NAMALWA (cell line): ENCODE measurements around the gene GLA.

ENCODE experiments used
- DNase-seq: peaks from one replicate; pipeline ENCODE4 v3.0.0-alpha.2; 2015; ENCODE audit warnings: low spot score

Gene GLA

DNA sequence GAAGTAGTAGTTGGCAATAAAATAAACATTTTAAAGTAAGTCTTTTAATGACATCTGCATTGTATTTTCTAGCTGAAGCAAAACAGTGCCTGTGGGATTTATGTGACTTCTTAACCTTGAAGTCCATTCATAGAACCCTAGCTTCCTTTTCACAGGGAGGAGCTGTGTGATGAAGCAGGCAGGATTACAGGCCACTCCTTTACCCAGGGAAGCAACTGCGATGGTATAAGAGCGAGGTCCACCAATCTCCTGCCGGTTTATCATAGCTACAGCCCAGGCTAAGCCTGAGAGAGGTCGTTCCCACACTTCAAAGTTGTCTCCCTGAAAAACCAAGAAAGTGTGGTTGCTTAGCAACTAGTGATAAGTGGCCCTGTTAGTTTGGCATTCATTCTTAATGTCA is 9.9 kb downstream of the GLA start:
- DNase-seq: no peak

DNA sequence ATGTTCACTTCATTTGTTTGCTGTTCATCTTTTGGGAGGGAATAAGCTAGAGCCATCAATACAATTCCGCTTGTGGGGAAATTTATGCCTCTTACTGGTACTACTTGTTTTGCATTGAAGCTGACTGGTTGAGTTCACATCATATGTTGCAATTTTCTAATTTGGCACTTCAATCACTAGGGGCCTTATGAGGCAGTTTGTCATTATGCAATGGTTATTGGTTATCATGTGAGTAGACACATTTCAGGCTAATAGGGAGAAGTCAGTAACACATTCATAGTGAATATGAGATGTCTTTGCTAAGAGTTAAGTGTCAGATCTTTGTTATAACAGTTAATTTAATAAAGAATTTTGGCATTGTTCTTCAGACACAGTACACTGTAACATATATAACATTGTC is 11.9 kb downstream of the GLA start:
- DNase-seq: no peak

GRCh38 chrX:101394372-101394771 is 13.4 kb downstream of the GLA start:
- DNase-seq: no peak

DNA sequence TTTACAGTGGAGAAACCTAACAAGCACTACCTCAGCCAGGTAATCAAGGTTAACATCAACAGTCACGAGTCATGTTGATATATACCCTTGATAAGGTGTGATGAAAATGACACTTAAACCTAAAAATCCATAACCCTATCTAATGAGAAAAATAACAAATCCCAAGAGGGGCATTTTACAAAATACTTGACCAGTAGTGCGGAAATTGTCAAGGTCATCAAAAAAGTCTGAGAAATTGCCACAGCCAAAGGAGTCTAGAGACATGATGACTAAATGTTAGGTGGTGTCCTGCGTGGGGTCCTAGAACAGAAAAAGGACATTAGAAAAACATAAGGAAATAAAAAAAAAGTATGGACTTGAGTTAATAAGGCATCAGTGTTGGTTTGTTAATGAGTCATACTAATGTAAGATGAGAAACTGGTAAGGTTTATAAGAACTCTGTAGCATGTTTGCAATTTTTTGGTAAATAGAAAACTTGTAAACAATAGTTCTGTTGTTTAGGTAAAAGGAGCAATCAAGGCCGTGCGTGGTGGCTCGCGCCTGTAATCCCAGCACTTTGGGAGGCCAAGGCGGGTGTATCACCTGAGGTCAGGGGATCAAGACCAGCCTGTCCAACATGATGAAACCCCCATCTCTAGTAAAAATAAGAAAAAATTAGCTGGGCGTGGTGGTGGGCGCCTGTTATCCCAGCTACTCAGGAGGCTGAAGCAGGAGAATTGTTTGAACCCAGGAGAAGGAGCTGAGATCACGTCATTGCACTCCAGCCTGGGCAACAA is 14.0 kb downstream of the GLA start:
- no peak for DNase-seq

DNA sequence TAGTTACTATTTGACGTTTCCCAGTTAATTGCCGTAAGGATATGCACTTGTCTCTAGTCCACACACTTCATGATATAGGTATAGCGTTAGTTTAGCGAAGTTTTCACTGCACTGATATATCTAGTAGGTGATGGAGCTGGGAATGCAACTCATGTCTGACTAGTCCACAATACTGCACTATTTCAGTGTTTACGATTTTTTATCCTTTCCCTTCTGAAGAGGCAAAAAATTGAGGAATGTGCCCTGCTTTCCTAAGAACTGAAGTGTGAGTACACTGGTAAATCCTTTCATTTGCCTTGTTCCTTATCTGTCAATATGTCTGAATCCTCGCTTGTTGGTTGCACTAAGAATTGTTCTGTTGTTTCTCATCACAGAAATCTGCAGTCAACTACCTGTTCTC is 15.9 kb downstream of the GLA start:
- DNase-seq: no peak

GRCh38 chrX:101390664-101391525 is 16.8 kb downstream of the GLA start, which contains the start of gene RPL36A:
TSS of gene RPL36A (plus strand) at chrX:101391011. CDS start at chrX:101391044, 33 bp downstream.
- peak; percentile 89 for DNase-seq

GRCh38 chrX:101388604-101389003 is 19.1 kb downstream of the GLA start:
- DNase-seq: no peak

GRCh38 chrX:101386542-101386885 is 21.2 kb downstream of the GLA start:
- DNase-seq: no peak

DNA sequence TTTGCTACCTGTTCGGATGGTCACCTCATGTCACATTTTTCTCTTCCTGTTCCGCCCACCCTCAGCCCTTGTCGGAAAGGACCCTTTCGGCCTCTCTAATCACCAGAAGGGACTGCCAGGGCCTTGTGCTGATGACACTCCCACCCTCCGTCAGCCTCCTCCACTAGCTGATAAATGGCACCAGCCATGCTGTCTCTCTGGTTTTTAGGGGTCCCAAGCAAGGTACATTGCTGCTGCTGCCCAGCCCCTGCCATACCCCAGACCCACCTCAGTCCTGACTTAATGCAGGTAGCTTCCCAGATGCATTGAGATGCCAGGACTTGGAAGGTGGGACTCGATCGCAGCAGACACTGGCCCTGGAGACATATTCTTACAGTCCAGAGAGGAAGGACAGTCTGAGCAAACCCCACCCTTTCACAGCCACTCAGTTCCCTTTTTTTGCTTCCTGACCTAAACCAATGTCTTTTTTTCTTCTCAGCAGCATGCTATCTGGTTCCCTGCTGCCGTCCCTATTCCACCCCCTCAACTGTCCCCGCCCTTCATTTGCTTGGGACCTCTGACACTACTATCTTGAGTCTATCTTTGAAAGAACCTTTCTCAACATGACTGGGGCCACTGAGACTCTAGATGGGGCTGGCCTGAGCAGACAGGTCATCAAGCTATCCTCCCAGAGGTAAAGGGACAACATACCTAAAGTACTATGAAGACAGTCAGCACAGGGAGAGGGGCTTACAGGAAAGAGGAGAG is 21.8 kb downstream of the GLA start, which contains the start of gene BTK:
Gene BTK, minus strand, starts transcription at position 397 of the 747 bp plus-strand sequence. CDS start 10,907 bp downstream, outside the sequence.
- peak; percentile 74 for DNase-seq

DNA sequence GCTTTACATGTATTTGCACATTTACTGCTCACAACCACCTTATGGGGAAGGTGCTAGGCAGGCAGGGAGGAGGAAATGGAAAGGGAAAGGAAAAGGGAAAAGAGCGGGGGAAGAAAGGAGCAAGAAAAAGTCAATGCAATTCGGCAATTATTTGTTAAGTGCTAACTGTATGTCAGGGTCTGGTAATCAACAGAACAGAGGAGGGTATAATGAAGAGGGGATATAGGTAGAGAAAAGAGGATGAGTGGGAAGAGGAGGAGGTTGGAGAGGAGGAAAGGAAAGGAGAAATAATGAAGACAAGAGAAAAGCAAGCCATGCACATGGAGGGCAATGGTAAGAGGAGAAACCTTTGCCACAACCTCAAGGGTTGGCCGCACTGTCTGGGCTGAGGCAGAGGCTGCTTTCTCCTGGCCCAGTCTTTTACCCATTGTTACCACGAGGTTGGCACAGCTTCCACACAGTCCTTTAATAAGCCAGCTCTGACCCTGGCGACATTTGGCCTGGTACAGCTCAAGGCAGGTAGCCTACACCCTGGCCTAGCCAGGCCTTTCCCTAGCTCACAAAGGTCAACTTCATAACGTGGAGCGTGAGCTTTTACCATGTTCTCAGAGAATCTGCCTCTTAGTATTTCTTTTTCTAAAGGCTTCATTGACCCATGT is 22.6 kb downstream of the GLA start:
- no peak for DNase-seq

- DNase-seq: peak; percentile 86
These were observed 24.0 kb downstream of the GLA start for GRCh38 chrX:101383679-101384205.

GRCh38 chrX:101377547-101377946 is 30.2 kb downstream of the GLA start:
- no peak for DNase-seq

DNA sequence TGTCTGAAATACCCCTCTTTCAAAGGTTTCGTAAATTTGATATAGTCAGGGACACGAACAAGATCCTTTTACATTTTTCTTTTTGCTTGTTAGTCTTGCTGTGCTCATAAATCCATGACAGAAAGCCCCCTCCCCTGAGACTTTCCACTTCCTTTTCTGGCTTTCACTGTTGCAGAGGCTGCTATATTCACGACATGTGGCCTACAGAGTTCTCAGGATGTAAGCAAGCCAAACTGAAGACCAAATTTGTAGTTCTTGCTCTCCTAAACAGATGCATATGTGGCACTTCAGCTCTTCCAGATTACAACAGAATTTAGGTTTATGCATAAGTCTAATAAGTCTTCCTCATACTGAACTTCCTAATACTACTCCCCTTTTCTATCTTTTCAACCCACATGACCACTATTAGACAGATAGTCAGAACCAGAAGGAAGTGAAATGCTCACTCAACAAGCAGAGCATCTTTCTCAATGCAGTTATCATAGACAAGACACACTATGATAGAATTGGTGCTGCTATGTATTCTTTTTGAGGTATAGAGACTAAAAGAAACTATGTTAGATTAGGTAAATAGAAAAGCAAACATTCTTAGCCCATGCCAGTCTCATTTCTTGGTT is 36.7 kb downstream of the GLA start:
- DNase-seq: peak; percentile 70

DNA sequence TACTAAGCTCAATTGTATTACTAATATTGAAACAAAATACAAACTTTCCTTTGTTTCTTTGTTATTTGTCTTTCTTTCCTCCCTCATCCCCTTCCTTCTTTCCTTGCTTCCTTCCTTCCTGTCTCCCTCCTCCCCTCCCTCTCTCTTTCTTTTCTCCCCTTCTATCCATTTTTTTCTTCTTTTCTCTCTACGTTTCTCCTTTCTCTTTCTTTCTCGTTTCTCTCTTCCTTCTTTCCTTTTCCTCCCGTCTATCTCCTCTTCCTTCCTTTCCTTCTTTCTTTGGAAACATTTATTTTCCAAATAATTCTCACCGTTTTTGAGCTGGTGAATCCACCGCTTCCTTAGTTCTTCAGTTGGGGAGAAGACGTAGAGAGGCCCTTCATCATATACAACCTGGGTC is 38.0 kb downstream of the GLA start:
- no peak for DNase-seq

- peak; percentile 24 for DNase-seq
These were observed 38.9 kb downstream of the GLA start for GRCh38 chrX:101368800-101369199.

- no peak for DNase-seq
These were observed 42.4 kb downstream of the GLA start for GRCh38 chrX:101365301-101365795.

DNA sequence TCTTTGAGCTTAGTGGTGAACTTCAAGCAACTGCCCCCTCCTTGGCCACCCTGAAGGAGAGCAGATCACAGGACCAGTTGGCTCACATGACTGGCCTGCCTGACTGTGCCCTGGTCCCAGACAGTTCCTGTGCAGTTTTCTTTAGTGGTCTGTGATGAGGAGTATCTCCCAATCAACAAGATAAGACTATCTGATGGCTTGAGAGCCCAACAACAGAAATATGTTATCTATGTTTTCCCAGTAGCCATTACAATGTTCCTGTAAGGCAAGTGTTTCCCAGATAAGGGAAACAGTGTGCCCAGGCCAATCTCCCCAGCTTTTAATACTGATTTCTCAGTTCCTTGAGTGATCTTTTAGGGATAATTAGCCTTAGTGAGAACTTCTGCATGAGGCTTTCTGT is 45.0 kb downstream of the GLA start:
- no peak for DNase-seq

- no peak for DNase-seq
These were observed 45.6 kb downstream of the GLA start for GRCh38 chrX:101362116-101362515.

DNA sequence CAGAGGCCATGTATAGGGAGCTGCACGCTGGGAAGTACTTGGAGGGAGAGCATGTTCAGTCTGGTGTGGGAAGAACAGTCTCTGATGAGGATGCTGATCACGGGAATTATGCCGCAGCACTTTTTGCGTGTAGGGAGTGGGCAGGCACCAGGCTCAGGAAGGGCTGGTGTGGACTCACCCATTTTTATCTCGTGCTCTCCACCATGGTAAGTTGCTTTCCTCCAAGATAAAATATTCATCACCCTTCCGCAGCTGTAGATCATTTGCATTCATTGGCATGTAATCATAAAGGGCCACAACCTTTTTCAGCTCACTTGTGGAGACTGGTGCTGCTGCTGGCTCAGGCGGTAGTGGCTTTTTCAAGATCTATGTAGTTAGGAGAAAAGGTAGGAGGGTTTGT is 47.3 kb downstream of the GLA start:
- DNase-seq: no peak

DNA sequence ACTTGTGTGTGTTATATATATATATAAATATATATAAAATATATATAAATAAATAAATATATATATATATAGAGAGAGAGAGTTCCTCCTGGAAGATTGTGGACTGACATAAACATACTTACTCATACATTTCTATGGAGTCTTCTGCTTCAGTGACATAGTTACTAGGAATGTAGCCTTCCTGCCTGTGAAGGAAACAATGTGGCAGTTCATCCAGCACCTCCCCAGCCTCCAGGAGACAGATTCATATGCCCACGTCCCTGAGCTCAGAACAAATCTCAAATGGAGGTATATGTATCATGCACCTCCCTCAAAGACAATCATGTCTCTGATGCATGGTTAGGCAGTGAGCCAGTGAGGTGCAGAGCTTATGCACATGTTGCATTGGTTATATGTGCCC is 47.8 kb downstream of the GLA start:
- no peak for DNase-seq

DNA sequence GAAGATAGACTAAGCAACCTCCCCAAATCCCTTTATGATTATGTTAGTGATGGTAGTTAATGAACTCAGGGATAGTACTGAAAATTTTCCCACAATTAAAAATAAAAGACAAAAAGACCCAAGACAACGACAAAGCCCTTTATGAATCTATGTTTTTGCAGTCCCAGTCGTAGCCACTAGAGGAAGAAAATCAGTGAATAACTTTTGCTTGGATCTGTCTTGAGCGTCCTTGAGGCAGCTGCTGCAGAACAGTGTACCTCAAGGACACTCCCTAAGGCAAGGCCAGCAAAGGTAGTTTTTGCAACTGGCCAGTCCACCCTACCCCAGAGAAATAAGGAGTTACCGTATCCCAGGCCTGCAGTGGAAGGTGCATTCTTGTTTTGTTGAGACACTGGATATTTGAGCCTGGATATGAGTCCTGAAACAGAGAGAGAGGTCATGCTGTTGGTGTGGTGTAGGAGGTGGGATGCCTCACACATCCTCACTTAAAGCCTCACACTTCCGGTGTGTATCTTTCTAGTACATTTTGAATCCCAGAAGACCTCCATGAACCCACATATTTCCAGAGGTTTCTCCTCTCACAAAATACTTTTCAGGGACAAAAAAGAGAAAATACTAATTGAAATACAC is 50.4 kb downstream of the GLA start:
- DNase-seq: peak; percentile 54
